VCaP (cell line): Measurements from ENCODE around the gene ACADL.

Experiments
- H3K27ac ChIP-seq: fragments of 450-650 bp; 2 replicates; pipeline ENCODE4 v1.5.1; 2017
- CTCF ChIP-seq: fragments of 450-650 bp; conservative IDR thresholded peaks from 2 replicates; pipeline ENCODE4 v1.5.1; 2017; ENCODE audit warnings: mild to moderate bottlenecking, moderate library complexity

The ACADL gene

GRCh38 chr2:210203558-210203957 lies 21.7 kb downstream of the ACADL start:
- H3K27ac ChIP-seq, result no peak overlapping the region; the same call in 1 of the 2 replicates
- TF ChIP-seq CTCF, result no peak

- no peak for TF ChIP-seq CTCF
These were observed 22.1 kb downstream of the ACADL start for GRCh38 chr2:210203147-210203546.

GRCh38 chr2:210199854-210200253 lies 25.4 kb downstream of the ACADL start:
- no peak for TF ChIP-seq CTCF

More at GRCh38 chr2:210203147-210203546, 22.1 kb downstream of the ACADL start:
- peak overlapping the region; percentile 13; the same call in 1 of the 2 replicates for H3K27ac ChIP-seq

GRCh38 chr2:210199186-210199765 lies 26.0 kb downstream of the ACADL start:
- peak; percentile 85 for TF ChIP-seq CTCF
- H3K27ac ChIP-seq, result no peak overlapping the region

More at GRCh38 chr2:210199854-210200253, 25.4 kb downstream of the ACADL start:
- no peak overlapping the region for H3K27ac ChIP-seq

DNA sequence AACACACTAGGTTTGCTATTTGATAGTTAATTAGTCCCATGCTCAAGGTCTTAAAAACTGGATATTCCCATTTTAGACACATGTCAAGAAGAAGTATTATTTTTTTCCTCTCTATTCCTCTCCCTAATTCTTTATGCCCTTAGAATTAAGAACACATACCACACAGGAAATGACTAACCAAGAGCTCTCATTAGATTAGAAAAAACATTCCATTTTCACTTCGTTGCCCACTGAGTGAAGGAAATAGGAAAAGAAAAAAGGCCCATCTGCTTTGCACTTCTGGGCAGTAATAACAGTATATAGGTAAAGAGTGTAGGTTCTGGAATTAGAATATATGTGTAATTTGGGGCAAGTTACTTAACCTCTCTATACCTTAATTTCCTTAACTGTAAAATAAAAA lies 26.9 kb downstream of the ACADL start:
- no peak overlapping the region for H3K27ac ChIP-seq
- TF ChIP-seq CTCF, result no peak

- TF ChIP-seq CTCF, result no peak
- H3K27ac ChIP-seq, result no peak overlapping the region
These were observed 27.5 kb downstream of the ACADL start for GRCh38 chr2:210197720-210198119.

DNA sequence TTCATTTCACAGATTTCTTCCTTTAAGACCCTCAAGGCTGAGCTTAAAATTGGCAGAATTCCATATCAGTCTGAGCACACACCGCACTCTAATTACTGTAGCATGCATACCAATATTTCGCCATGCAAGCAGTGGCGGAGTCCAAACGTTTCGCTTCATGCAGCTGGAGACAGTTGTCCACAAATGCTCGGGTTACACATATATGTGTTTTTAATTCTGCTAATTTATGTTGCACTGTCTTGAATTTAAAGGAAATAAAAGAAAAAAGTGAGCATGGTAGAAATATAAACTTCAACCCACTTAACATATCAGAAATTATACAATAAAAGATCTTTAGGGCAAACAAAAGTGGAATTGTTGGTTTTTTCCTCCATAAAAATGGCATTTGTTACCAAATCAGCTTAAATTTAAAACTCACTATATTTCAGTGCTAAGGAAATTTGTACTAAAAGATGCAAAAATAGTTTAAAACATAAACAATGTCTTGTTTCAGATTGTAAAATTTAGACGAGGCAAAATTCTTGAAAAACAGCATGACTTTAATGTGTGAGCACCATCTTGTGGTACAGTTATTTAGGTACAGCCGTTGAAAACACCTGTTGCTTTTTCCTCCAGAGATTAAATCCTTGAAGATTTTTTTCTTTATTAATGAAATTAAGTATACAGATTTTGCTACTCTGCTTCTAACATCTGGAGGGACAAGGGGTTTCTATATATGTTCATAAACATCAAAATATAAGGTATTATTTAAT lies 30.0 kb downstream of the ACADL start:
- H3K27ac ChIP-seq, result no peak overlapping the region

More for the DNA sequence above, 30.0 kb downstream of the ACADL start:
- peak; percentile 84 for TF ChIP-seq CTCF
